Fibroblast of pulmonary artery (primary cell): ENCODE measurements around the gene PHACTR3.

ENCODE experiments used
- DNase-seq: peaks from one replicate; pipeline ENCODE4 v3.0.0-alpha.2; 2010; ENCODE audit warnings: low read depth
- H3K4me3 ChIP-seq: replicated peaks from 2 replicates; pipeline ENCODE4 v1.5.1; 2011; ENCODE audit warnings: low read depth, mild to moderate bottlenecking, control low read depth, low read length, moderate library complexity
- TF ChIP-seq, protein P1 (sequence below): IDR thresholded peaks from 2 replicates; pipeline ENCODE4 v1.5.1; 2011; ENCODE audit warnings: mild to moderate bottlenecking, control low read depth, low read length, inconsistent platforms; ENCODE audit errors: missing control alignments

Gene PHACTR3

DNA sequence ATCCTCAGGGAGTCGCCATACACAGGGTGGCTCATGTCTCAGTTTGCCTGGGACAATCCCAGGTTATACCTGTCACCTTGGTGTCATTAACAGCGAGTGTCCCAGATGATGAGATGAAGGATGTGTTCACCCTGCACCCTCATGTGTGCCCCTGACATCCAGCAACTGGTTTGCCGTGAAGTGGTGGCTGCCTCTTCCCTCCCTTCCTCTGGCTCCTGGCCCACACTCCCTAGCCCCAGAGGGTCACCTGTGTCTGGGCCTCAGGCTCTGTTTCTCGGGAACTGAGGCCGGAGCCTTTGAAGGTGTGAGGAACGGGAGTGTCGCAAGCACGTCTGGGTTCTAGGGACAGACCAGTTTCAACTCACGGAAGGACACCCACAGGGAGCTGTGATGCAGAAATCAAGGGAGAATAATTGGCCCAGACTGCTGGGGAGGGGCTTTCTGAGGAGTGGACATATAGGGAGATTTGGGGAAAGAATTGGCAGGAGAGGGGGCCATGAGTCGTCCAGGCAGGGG is 35.8 kb upstream of the PHACTR3 start:
- TF ChIP-seq, protein P1, sequence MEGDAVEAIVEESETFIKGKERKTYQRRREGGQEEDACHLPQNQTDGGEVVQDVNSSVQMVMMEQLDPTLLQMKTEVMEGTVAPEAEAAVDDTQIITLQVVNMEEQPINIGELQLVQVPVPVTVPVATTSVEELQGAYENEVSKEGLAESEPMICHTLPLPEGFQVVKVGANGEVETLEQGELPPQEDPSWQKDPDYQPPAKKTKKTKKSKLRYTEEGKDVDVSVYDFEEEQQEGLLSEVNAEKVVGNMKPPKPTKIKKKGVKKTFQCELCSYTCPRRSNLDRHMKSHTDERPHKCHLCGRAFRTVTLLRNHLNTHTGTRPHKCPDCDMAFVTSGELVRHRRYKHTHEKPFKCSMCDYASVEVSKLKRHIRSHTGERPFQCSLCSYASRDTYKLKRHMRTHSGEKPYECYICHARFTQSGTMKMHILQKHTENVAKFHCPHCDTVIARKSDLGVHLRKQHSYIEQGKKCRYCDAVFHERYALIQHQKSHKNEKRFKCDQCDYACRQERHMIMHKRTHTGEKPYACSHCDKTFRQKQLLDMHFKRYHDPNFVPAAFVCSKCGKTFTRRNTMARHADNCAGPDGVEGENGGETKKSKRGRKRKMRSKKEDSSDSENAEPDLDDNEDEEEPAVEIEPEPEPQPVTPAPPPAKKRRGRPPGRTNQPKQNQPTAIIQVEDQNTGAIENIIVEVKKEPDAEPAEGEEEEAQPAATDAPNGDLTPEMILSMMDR, result no peak
- no peak overlapping the region for H3K4me3 ChIP-seq
- no peak for DNase-seq

DNA sequence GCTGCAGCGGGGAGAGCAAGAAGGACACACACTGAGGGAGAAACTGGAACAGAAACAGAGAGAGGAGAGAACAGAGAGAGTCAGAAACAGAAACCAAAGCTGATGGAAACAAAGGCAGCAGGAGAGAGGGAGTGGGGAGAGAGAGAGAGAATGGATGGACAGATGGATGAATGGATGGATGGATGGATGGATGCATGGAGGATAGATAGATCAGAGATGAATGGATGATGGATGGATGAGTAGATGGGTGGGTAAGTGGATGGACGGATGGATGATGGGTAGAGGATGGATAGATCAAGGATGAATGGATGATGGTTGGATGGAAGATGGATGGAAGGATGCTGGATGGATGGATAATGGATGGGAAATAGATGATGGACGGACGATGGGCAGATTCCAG is 35.0 kb upstream of the PHACTR3 start:
- TF ChIP-seq, protein P1, result no peak
- DNase-seq, result no peak

DNA sequence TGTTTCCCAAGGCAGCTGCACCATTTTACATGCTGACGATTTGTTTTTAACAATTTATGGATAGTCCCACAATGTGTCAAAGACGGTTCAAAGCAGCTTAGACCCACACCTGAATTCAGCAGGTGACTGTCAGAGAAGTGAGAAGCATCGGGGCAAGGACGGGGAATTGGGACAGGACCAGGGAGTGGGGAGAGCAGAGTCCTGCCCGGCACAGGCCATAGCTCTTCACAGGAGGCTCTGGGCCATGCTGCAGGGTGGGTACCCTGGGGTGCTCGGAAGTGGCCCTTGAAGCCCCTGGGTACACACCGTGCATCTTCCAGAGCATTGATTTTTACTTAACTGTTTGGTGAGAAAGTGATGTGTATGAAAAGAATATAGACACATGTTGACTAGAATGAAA is 33.2 kb upstream of the PHACTR3 start:
- no peak overlapping the region for H3K4me3 ChIP-seq
- TF ChIP-seq, protein P1, result no peak
- DNase-seq, result no peak

More for the DNA sequence above, 35.0 kb upstream of the PHACTR3 start:
- H3K4me3 ChIP-seq, result no peak overlapping the region

DNA sequence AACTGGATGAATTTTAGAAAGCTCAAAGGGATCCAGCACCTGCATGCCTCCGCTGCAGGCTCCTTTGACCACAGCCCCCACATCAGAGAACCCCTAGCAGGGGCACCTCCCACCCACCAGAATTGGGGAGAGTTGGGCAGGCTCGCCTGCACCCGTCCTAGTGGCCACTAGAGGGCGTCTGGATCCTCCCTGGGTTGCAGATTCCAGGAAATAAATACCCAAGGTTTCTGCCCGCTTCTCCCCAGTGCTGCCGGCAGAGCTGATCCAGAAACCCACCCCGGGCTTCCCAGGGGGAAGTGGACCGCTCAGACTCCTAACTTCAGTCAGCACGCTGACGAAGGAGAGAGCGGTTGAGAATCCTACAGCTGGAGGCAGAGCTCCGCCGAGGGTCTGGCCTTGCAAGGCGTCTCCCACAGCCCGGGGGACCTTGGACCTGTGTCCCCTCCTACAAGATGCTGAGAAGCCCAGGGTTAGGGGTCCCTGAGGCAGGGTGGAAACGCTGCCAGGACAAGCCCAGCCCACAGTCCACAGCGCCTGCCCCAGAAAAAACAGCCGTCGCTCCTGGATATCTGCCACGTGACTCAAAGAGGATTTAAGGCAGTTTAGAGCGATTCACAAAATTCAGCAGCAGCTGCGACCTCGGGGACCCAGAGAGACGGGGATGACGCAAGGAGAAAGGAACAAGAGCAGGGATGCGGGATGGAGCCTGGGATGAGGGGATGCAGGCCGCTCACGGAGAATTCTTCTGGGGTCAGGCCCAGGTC is 32.6 kb upstream of the PHACTR3 start:
- H3K4me3 ChIP-seq, result peak overlapping the region; percentile 50
- peak; percentile 54 for DNase-seq
- TF ChIP-seq, protein P1, result peak; percentile 86

DNA sequence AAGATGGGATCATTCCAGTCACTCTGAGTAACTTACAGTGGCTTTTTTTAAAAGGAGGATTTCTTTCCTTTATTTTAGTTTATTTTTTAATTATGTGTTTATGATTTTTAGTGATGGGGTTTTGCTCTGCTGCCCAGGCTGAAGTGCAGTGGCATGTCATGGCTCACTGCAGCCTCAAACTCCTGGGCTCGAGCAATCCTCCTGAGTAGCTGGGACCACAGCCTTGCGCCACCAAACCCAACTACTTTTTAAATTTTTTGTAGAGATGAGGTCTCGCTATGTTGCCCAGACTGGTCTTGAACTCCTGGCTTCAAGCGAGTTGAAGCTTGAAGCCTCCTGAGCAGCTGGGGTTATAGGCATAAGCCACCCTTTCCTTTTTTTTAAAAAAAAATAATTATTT is 31.8 kb upstream of the PHACTR3 start:
- DNase-seq, result no peak
- TF ChIP-seq, protein P1, result no peak
- no peak overlapping the region for H3K4me3 ChIP-seq

DNA sequence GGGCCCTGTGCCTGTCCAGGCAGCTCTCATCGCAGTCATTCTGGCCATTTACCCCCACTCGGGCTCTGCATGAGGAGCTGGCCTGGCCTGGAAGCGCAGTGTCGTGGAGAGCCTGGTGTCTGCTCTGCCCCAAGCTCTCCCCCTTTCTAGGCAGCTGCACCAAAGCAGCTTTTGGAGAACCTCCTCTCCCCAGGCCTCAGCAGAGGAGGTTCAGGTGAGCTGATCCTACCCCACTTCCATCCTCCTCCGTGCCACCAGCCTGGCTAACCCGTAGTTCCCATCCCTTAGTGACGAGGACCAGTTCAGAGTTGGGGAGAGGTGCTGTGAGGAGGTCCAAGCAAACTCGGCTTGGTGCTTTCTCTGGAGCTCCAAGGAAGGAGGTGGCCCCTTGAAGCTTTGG is 30.5 kb upstream of the PHACTR3 start:
- no peak overlapping the region for H3K4me3 ChIP-seq
- TF ChIP-seq, protein P1, result no peak
- DNase-seq, result no peak

DNA sequence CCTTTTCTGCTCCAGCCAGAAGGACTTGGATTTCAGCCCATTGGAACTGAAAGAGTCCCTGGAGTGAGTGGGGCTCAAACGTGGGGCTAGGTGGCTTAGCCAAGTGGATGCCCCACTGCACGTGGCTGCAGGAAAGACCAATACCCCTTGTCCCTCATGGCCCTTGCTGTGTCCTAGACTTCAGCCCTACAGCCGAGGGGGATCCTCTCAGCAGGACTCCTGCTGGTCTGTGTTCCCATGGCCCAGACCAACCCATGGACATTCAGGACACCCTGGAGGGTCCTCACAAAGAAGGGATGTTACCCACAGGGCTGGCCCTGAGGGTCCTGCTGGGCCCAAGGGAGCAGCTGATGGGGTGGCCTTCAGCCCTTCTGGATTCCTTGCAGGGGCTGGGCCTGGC is 30.0 kb upstream of the PHACTR3 start:
- TF ChIP-seq, protein P1, result no peak
- DNase-seq, result no peak

More for the DNA sequence above, 30.0 kb upstream of the PHACTR3 start:
- H3K4me3 ChIP-seq, result no peak overlapping the region
